ENCODE results near the gene SND1.

DNA sequence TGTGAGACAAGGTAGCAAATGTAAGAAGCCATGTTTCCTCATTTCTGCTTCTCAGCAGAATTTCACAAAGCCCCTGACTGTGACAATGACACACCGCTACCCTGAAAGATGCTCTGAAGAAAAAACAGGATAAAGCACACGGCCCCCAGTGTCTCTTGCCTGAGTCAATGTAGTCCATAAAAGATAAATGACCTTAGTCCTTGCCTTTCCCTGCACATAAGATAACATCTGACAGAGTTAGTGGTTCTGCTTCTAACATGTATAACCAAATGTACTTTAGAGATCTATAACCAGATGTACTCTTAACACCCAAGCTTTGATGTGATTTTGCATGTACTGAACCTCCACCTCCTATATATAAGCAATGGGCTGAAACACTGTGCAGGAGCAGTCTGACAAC lies 3.0 kb upstream of the SND1 start:
- TF ChIP-seq EZH2 (IDR thresholded peaks at IDR 0.05), result no peak
- no peak for TF ChIP-seq POLR2AphosphoS5 (IDR thresholded peaks at IDR 0.05; ENCODE audit: borderline replicate concordance, low read depth, low read length)
- TF ChIP-seq FOXP2 (optimal IDR thresholded peaks at IDR 0.05; ENCODE audit: control extremely low read depth, extremely low read length, insufficient read depth), result no peak
